Stimulated activated CD4-positive, alpha-beta T cell treated with anti-CD3 and anti-CD28 coated beads, Interleukin-12 subunit alpha, Interleukin-12 subunit beta, amount 100 ng/mL, for 24 hours (primary cell): ENCODE data around the gene TNNT3.

ENCODE experiments used
- DNase-seq, 2 experiments: peaks; one replicate each; pipeline ENCODE4 v3.0.0-alpha.2; 2020; ENCODE audit warnings: low read depth in 2 of 2

Gene TNNT3

DNA sequence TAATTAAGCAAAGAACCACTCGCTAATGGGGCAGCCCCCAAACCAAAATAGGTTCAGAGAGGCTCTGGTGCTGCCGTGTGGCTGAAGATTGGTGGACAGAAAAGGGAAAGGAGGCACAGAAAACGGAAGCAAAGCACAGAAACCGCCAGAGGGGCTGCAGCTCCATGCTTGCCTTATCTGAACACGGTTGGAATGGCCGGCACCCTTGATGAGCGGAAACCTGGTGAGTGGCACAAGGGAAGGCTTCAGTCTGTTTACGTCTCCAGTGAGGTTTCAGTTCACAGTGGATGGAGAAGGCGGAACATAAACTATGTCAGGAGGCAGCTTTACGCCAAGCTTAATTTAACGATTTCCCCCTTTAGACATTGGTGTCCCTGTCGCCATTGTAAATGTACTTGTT, 22.6 kb upstream of the TNNT3 start:
- no peak for DNase-seq

DNA sequence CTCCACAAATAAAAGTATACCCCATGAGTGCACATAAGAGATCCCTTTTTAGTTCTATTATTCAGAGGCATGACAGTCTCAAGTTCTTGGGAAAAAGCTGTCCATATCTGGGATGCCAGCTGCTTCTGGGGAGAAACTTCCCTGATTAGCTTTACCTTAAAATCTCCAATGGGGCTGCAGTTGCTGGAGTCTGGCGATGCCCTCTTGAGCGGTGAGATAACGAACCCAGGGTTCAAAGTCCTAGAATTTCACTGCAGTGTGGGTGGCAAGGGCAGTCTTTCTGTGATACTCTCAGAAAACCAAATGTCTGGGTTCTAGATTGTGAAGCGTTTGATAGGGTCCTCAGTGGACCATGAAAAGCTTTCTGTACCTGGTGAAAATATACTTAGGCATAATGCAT, 20.4 kb upstream of the TNNT3 start:
- DNase-seq = no peak

DNA sequence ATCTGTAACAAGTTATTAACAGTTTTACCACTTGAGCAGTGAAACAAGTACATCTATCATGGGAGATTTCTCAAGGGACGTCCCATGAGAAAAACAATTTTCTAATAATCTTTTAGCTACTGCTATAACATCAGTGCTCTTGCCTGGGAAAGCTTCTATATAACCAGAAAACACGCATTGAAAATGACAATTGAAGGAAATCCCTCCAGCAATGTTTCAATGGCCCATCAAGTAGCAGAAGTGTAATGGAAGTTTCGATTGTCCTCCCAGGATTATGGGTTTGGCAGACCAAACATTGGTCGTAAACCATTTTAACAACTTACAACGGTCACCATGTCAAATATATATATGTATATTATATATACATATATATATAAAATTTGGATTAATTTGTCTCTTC, 19.8 kb upstream of the TNNT3 start:
- DNase-seq = no peak

DNA sequence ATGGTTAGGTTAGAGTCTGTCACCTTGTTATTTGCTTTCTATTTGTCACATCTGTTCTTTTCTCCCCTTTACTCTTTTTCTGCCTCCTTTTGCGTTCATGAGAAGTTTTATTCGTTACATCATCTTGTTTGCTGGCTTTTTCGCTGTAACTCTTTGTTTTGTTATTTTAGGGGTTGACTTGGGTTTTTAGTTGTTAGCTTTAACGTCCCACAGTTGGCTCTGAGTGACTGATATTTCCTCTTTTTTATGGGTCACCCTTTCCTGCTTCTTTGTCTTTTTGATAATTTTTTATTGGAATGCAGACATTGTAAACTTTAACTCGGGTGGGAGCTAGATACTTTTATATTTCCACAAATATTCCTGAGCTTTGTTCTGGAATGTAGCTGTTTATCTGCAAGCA, 13.3 kb upstream of the TNNT3 start:
- no peak for DNase-seq

DNA sequence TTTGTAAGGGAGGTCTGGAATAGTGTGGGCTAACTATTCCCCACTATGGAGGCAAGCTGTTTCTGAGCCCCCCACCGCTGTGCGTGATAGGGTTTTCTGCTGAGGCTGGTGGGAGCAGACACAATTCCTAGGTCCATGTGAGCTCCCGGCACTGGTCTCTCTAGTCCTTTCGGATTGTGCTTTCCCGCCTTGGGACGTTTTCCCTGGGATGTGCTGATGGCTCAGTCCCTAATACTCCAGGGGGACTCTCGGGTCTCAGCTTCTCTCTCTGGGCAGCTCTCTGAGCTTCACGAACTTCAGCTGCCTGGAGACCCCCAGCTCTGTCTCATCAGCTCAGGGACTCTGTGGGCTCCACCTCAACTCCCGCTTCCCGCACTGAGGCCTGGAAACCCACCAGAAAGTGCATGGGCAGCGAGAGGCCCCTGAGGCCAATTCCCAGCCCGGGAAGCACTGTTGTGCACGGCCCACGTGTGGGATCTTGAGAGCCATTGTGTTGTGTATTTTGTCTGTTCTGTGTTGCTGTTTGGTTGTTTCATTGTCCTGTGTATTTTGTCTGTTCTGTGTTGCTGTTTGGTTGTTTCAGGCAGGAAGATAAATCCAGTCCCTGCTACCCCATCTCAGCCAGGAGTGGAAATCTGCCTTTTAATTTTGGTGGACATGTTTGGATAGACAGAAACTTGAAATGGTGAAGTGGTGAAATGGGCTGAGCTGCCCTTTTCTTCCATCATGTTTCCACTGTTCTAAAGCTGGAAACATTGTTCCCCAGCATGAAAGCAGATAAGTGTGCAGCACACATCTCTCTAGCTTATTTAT, 12.7 kb upstream of the TNNT3 start:
- DNase-seq = no peak

DNA sequence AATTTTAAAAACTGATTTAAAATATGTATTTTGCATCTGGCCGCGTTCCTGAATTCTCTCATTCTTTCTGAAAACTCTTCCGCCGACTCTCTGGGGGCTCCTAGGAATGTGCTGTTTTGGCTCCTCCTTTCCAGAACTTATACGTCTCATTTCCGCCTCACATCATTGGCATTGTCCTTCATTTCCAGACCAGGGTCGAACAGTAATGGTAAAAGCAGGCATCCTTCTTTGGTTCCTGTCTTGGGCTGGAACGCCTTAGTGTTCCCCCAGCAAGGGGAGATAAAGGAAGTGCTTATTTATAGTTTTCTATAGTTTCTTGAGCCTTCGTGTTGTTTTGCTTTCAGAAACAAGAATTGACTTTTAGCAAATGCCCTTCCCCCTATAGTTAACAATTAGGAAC, 10.9 kb upstream of the TNNT3 start:
- no peak for DNase-seq

DNA sequence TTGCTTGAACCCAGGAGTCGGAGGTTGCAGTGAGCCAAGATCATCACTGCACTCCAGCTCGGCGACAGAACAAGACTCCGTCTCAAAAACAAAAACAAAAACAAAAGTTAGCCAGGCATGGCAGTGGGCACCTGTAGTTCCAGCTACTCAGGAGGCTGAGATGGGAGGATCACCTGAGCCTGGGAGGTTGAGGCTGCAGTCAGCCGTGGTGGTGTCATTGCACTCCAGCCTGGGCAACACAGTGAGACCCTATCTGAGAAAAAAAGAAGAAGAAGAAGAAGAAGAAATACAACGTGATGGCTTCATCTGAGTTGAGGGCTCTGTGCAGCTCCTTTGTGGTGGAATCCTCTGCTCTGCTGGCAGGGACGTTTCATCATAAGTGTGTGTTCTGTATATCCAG, 10.0 kb upstream of the TNNT3 start:
- DNase-seq = no peak

DNA sequence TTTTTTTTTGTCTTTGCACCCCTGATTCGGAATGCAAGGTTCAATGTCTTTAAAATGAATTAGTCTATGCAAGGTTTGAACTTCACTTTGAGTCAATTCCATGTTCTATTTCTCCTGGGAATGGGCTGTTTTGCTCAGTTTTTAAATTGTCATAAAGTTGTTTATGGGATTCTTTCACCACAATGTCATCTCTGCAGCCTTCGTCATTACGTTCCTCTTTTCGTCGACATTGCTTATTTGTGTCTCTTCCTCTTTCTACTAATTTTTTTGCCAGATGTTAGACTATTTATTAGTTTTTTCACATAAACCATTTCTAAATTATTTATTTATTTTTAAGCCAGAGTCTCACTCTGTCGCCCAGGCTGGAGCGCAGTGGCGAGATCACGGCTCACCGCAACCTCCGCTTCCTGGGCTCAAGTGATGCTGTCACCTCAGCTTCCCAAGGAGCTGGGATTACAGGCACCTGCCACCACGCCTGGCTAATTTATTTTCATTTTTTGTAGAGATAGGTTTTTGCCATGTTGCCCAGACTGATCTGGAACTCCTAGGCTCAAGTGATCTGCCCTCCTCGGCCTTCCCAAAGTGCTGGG, 7.1 kb upstream of the TNNT3 start:
- DNase-seq = no peak

DNA sequence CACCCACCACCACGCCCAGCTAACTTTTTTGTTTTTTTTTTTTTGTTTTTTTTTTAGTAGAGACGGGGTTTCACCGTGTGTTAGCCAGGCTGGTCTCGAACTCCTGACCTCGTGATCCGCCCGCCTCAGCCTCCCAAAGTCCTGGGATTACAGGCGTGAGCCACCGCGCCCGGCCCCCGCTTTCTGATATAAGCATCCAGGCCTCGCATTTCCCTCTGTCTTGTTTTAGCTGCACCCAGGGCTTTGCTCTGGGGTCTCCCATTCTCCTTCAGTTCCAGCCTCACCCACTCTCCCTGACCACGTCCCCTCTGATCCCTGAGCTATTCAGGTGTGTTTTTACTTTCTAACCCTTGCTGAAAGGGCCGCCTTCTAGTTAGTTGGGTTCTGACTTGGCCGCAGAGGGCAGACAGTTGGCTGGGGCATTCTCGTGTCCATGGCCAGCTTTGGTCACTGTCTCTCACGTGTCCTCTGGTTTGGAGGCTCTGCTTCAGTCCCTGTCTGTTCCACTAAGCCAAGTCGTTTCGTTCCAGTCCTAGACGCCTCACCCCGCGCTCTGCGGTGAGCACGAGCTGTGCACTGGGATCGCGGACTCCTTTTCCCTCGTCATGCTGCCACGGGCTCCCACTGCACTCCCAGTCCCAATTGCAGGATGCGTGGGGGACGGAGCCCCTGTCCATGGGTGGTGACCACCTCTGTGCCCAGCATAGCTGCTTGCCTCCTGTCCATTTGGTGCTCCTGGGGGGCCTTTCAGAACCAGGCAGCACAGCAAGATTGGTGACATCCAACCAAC, 6.0 kb upstream of the TNNT3 start:
- DNase-seq = no peak

DNA sequence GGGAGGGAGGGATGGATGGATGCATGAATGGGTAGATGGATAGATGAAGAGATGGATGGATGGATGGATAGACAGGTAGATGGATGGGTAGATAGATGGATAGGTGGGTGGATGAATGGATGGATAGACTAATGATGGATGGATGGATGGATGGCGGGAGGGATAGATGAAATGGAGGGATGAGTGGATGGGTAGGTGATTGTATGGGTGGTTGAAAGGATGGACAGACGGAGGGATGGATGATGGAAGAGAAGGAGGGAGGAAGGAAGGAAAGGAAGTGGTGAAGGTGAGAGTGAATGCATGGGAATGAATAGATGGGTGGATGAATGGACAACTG, 3.7 kb upstream of the TNNT3 start:
- DNase-seq = no peak

DNA sequence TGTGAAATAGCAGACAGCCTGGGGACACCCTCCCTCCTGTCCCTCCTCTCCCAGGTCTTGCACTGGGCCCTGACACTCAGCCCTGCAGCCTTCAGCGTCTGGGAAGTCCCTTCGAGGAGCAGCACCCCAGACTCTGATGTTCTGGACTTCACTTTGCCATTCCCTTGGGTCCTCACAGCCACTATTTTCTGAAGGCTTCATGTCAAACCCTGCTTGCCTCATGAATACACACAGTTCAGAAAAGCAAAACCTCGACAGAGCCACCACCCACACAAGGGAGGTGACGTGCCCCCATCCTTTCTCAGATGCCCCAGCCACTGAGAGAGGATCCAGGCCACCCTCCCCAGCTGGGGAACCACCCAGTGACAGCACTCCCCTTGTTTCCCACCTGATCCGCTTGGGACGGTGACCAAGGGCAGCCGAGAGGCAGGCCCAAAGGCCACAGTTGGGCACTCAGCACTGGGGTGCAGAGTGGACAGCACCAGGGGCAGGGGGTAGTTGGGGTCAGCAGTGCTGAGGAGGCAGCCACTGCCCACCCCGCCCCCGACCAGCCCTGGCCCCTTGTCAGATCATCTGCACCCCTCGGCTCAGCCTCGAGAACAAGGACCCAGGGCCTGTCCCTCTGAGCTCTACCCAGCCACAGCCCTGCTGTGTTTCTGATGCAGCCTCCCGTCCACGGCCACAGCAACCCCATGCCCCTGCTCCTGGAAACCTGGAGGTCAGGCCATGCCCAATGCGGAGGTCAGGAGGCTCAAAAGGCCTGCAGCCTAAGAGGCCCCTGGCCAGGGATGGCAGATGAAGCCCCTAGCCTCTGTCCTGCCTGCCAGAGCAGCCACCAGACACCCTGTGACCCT, 3.1 kb upstream of the TNNT3 start:
- DNase-seq = no peak

DNA sequence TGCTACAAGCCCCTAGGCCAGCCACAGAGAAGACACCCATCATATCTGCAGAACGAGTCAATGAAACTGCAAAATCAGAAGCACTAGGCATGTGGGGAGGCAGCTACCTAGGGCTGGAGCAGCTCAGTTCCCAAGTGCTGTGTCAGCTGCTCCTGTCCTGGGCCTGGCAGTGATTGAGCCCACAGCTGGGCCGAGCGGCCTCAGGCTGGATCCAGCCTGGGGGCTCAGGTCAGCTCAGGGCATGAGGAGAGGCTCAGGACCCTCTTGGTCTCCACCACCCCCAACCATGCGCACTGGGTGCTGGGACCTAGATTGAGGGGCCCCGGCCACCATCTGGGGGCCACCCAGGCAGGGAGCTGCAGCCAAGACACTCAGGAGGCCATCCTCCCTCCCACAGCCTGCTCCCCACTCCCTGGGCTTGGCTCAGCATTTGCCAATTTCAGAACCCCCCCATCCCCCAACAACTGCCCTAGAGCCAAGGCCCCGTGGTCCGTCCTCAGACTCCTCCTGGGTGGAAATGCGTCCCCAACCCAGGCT, 2.4 kb upstream of the TNNT3 start:
- no peak for DNase-seq

DNA sequence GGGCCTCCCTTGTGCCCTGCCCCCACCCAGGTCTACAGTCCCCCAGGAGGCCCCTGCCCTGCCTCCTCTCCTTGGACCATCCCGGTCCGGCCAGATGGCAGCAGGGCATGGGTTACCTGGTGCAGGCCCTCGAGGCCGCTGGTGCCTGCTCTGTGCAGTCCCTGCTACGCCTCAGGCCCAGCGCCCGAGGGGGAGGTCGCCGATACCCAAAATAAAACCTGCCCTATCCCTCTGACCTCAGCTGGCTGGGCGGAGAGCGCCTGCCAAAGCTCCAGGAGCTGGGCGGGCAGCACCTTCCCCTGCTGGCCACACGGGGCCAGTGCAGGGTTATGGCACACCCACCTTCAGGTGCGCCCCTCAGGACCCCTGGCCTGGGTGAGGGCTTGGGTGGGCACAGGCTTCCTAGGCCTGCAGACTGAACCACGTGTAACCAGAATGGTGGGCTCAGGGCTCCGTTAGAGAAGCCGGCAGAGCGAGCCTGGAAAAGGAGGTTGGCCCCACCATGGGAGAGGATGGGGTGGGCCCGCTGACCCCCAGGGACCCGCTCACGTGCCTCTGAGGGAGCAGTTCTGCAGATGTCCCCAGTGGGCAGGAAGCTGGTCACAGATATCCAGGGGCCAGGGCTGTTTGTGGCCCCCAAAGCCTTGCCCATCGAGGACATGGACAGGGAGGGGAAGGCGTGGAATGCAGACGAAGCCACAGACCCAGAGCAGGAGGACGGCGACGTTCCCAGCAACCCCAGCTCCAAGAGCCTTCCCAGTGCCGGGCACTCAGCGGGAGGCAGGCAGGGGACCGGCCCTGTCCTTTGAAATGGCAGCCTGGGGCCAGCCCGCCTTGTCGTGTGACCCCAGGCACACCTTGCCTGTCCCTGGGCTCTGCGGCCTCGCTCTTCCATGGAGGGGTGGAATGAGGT, 1.7 kb upstream of the TNNT3 start:
- DNase-seq = no peak

DNA sequence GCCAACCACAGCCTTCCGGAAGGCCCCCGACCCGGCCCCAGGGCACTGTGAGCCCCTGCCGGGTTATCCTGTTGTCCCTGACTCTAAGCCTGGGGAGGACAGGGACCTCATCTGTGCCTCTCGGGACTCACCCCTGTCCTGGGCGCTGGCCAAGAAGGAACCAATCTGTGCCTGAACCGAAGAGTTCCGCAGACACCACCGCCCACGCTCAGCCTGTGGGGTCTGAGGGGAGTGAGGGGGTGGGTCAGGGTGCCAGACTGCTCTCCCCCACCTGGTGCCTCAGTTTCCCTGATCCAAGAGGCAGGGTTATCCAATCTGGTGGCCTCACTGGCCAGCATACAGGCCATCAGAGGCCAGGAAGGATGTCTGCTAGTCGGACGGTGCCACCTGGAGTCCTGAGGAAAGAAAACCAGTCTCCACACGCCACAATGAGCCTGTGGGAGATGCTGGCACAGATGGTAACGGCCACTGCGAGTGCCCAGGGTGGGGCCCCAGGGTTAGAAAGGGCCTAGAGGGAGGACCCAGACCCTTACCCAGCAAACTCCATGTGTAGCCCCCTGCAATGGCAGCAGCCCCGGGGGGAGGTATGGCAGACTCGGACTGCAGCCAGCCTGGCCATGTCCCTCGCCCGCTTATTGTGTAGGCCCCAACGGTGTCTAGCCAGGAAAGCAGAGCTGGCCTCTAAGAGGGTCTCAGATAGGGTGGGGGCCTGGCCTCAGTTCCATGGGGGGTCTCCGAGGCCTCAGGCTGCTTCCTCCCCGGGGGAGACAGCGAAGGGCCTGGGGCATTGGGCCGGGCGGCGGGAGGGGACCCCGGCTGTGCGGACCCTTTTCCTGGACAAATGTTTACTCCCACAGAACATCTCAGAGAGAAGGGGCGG, 827 bp upstream of the TNNT3 start:
- no peak for DNase-seq

DNA sequence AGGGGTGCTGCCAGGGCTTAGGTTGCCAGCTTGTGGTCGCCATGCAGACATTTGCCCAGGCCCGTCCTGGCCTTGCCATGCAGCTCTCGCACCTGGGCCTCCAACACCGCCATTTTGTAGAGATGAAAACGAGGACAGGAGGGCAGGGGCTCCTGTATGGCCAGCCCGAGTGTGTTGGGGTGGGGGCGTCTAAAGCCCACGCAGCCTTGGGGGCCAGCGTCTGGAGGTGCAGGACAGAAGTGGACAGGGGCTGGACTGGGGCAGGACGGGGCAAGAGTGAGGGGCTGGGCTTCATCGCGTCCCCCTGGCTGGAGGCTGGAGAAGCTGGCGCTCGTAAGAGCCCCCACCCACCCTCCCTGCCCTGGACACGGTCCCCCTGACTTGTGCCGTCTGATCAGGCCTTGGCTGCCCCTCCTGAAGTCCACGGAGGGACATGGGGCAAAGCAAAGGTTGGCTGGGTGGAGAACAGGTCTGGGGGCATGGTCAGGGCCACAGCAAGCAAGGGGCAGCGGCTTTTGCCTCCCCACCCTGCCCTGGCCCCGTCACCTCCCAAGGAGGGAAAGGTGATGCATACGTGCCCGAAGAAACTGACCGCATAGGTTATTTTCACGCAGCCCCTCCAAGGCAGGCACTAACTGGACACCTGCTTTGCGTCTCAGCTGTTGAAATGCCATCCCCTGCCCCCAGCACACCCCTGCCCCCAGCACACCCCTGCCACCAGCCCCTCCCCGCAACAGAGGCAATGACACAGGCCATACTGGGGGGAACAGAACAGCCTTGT, 815 bp downstream of the TNNT3 start:
- DNase-seq = no peak

DNA sequence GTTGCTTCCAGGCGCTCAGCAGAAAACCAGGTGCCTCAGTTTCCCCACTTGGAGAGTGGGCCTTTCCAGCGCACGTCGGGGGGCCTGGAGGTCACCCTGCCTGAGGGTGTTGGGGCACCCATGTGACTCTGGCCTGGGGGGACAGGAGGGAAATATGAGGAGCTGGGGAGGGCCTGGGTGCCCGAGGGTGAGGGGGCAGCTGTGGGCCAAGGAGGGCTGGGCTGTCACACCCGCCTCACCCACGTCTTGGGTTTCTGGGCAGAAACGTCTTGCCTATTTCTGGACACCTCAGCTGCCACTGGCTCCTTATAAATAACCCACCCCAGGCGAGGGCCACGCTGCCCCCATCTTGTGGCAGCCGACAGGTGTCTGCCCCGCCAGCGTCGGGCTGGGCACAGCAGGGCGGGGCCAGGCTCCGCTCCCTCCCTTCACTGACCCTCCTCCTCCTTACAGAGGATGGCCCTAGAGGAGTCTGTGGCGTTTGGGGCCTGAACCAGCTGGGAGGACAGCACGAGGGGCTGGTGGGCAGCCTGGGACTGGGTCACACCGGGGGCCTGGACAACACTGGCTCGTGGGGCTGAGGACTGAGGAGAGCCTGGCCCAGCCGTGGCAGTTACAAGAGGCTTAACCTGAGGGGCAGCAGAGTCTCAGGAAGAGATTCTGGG, 1.5 kb downstream of the TNNT3 start:
- no peak for DNase-seq

DNA sequence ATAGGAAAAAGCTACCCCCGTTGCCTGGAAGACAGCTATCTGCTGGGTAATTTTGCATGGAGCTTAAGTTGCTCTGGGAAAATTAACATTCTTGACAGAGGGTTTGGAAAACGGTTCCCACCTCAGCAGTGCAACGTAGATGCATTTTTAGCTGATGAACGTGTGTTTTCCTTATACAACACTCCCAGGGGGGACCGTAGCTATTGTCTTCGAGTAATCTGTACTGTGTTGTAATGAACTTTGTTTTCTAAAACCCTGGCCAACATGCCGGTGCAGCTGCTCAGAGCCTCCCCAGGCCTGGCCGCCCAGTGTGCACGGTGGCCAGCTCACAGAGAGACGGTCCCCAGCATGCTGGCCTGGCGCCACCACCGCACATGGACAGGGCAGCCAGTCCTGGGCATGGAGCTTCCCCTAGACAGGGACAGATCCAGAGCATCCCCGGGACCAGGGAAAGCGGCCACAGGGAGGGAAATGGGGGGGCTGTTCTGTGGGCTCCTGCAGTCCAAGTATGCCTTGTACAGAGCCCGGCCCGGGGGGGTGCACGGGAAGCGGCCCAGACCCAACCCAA, 2.2 kb downstream of the TNNT3 start:
- DNase-seq = no peak

DNA sequence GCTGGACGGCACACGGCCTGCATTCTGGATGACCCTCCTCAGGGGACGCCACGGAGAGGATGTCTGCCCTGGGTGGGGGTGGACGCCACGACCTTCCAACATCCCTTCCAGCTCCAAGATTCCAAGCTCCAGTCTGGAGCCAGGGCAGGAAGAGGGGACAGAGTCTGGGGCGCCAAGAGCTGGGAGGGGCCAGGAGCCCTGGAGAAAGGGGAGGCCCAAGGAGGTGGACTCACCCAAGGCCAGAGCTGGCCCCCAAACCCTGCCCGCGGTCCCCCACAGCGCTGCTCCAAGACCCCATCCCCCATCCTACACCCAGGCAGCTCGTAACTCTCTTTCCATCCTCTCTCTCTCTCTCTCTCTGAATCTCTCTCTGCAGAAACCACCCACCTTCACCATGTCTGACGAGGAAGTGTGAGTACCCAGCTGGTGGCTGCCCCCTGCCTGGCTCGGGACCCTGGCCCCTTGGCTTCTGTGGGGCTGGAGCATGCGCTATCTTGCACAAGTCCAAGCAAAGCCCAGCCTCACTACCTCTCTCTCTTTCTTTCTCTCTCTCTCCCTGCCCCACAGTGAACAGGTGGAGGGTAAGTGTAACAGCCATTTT, 3.1 kb downstream of the TNNT3 start:
- DNase-seq = no peak
